HG03354 (cell line): ENCODE measurements around the gene LUZP2.

Experiments used
- ATAC-seq: cut with Tn5 transposase; IDR thresholded peaks from one replicate; pipeline ENCODE4 v1.9.1; 2021; ENCODE audit warnings: mild to moderate bottlenecking; ENCODE audit not compliant: unreplicated experiment, poor library complexity, severe bottlenecking

LUZP2 gene

GRCh38 chr11:24624432-24624831, 127.6 kb downstream of the LUZP2 start:
- no peak for ATAC-seq

- no peak for ATAC-seq
Measured at GRCh38 chr11:24625975-24626374, 129.1 kb downstream of the LUZP2 start.

- ATAC-seq, result no peak
Measured at GRCh38 chr11:24628224-24628776, 131.4 kb downstream of the LUZP2 start.

GRCh38 chr11:24634606-24635160, 137.8 kb downstream of the LUZP2 start:
- ATAC-seq, result no peak

GRCh38 chr11:24635588-24636290, 138.9 kb downstream of the LUZP2 start:
- ATAC-seq, result no peak

GRCh38 chr11:24636291-24636629, 139.4 kb downstream of the LUZP2 start:
- no peak for ATAC-seq

- ATAC-seq, result no peak
Measured at GRCh38 chr11:24637520-24637919, 140.7 kb downstream of the LUZP2 start.

- ATAC-seq, result no peak
Measured at GRCh38 chr11:24642648-24643047, 145.8 kb downstream of the LUZP2 start.

GRCh38 chr11:24645563-24645962, 148.7 kb downstream of the LUZP2 start:
- ATAC-seq, result no peak

- no peak for ATAC-seq
Measured at GRCh38 chr11:24651873-24652272, 155.0 kb downstream of the LUZP2 start.

GRCh38 chr11:24653901-24654300, 157.0 kb downstream of the LUZP2 start:
- no peak for ATAC-seq

GRCh38 chr11:24661331-24661730, 164.5 kb downstream of the LUZP2 start:
- ATAC-seq, result no peak

GRCh38 chr11:24664399-24664798, 167.5 kb downstream of the LUZP2 start:
- no peak for ATAC-seq

GRCh38 chr11:24667353-24667968, 170.6 kb downstream of the LUZP2 start:
- no peak for ATAC-seq

- ATAC-seq, result no peak
Measured at GRCh38 chr11:24678703-24679348, 182.0 kb downstream of the LUZP2 start.

- no peak for ATAC-seq
Measured at GRCh38 chr11:24679821-24680351, 183.0 kb downstream of the LUZP2 start.

- ATAC-seq, result no peak
Measured at GRCh38 chr11:24683583-24683982, 186.7 kb downstream of the LUZP2 start.

GRCh38 chr11:24685821-24686220, 189.0 kb downstream of the LUZP2 start:
- no peak for ATAC-seq

- no peak for ATAC-seq
Measured at GRCh38 chr11:24687531-24688147, 190.8 kb downstream of the LUZP2 start.

GRCh38 chr11:24688981-24689380, 192.1 kb downstream of the LUZP2 start:
- ATAC-seq, result no peak
